K562 (cell line): ENCODE data around the gene C6orf163. TPM values are rescaled to one million over a fixed set of nuclear protein-coding genes. Genes with fewer than 3 reads are reported as not detected.
A peak's percentile ranks its signal among the peaks of the same experiment; 100 is the strongest.

ENCODE experiments used
- HDAC1 ChIP-seq, 2 experiments: fragments of 450-650 bp; IDR thresholded peaks; 2 replicates each; pipeline ENCODE4 v1.6.1; 2016 to 2017; ENCODE audit warnings: inconsistent platforms in 1 of 2, mild to moderate bottlenecking in 1 of 2, moderate library complexity in 1 of 2
- JUNB ChIP-seq: fragments of 450-650 bp; formaldehyde crosslinking; conservative IDR thresholded peaks from 2 replicates; pipeline ENCODE4 v1.4.0; 2020; ENCODE audit warnings: mild to moderate bottlenecking
- MBD2 ChIP-seq: sonication (generic); IDR thresholded peaks from 2 replicates; pipeline ENCODE4 v1.6.1; 2016; ENCODE audit warnings: low read depth, borderline replicate concordance
- SOX6 ChIP-seq: fragments of 450-650 bp; IDR thresholded peaks from 2 replicates; pipeline ENCODE4 v1.6.1; 2014; ENCODE audit warnings: mild to moderate bottlenecking
- TBP ChIP-seq: optimal IDR thresholded peaks from 2 replicates; pipeline ENCODE3; 2011; ENCODE audit warnings: low read depth, low read length, improper control_type of control experiment
- YY1 ChIP-seq, 3 experiments: IDR thresholded peaks; 2 replicates each; pipeline ENCODE4 v1.6.1; 2011; ENCODE audit warnings: low read length in 2 of 3, mild to moderate bottlenecking in 2 of 3, moderate library complexity in 2 of 3, borderline replicate concordance in 1 of 3, control low read depth in 1 of 3, low read depth in 1 of 3; ENCODE audit not compliant: insufficient read depth in 3 of 3, insufficient replicate concordance in 2 of 3, control insufficient read depth in 1 of 3, insufficient read length in 1 of 3; ENCODE audit errors: extremely low read depth in 1 of 3
- ZC3H11A ChIP-seq: IDR thresholded peaks from 2 replicates; pipeline ENCODE4 v1.6.1; 2012; ENCODE audit warnings: low read depth, low read length, improper control_type of control experiment
- polyA plus RNA-seq, 8 experiments: library from polyadenylated mRNA; depleted of rRNA in 4 of 8; stranded (reverse) in 5 of 8; unstranded in 3 of 8; fragments of >200 nt; fragmentation: Nextera tagmentation in 2 of 8; fragmentation: Illumina TruSeq in 1 of 8; extraction: Ambion mirVana in 2 of 8; extraction: Trizol in 1 of 8; gene quantifications; 2 replicates each; pipeline versions ENCODE4 v1.2.1 to v1.2.3, GENCODE V29; 2011 to 2014; ENCODE audit warnings: inconsistent platforms in 1 of 8, missing spikeins in 1 of 8
- total RNA-seq, 7 experiments: library from RNA; depleted of rRNA in 6 of 7; stranded (reverse); fragments of >200 nt in 6 of 7; fragmentation: Illumina TruSeq in 2 of 7; extraction: Trizol in 2 of 7; gene quantifications; 2 replicates each; pipeline versions ENCODE4 v1.2.1 to v1.2.3, GENCODE V29; 2011 to 2021; ENCODE audit warnings: low replicate concordance in 1 of 7
- TF ChIP-seq, protein P1 (sequence below), 2 experiments: fragments of 450-650 bp; conservative IDR thresholded peaks; 2 replicates each; pipeline ENCODE4 v1.6.1; 2017; ENCODE audit warnings: mild to moderate bottlenecking in 2 of 2, moderate library complexity in 2 of 2
- TF ChIP-seq, protein P2 (sequence below): fragments of 450-650 bp; IDR thresholded peaks from 2 replicates; pipeline ENCODE4 v1.7.0; 2016; ENCODE audit warnings: borderline replicate concordance
- TF ChIP-seq, protein P3 (sequence below), 2 experiments: fragments of 450-650 bp; formaldehyde crosslinking in 1 of 2; IDR thresholded peaks; 2 replicates each; pipeline versions ENCODE4 v1.4.0 to v1.6.1; 2014 to 2020; ENCODE audit warnings: mild to moderate bottlenecking in 2 of 2, borderline replicate concordance in 1 of 2, low read depth in 1 of 2
- TF ChIP-seq, protein P4 (sequence below): fragments of 450-650 bp; formaldehyde crosslinking; IDR thresholded peaks from 2 replicates; pipeline ENCODE4 v1.4.0; 2022; ENCODE audit warnings: missing genetic modification characterization

The C6orf163 gene
- total and polyA plus RNA-seq, 9 of the 15 experiments (the other 6 are each of a cell fraction or from before 2014, with no cell fraction given), result 0.67 to 4.7 (median 1.5) TPM

DNA sequence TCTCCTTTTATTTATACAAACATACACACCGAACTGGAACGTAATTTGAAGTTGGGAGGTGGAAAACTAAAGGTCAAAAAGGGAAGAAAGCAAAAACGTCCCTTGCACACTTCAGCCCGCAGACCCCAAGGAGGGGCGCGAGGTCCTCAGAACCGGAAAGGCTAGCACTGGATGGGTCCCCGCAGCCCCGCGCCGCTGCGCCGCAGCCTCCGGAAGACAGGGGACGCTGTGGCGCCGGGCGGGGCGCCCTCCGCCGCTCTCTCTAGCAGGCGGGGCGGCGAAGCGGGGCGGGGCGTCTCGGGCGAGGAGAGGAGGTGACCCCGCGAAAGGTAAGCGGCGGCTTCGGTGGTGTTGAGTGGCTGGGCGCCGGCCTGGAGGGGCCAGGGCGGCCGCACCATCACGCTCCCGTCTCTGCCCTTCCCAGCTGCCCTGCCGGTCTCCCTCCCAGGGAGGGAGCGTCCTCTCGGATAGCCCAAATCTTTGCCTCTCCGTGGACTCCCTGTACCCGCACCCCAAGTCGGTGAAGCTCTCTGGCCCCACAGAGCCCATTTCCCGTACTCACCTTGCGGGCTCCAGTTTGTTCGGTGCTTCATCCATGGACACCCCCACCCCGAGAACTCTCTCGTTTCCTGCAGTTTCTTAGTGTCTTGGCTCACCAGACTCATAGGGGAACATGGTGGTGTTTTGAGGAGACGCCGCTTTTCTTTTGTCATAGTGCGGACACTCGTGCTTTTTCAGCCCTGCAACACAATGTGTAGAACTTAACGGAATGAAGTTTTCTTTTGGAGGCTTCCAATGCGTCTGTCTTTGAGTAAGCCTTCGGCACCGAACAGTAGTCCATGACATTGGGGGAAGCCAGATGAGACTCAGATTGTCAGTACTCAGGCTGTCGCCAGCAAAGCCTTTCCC, 22.1 kb upstream of the C6orf163 start, which contains the start of gene SMIM8 (continued):
- TF ChIP-seq YY1 (IDR thresholded peaks at IDR 0.05; ENCODE audit: borderline replicate concordance in 1 of 3, control insufficient read depth in 1 of 3, extremely low read depth in 1 of 3, insufficient read depth in 3 of 3, insufficient read length in 1 of 3, insufficient replicate concordance in 2 of 3, low read depth in 1 of 3, low read length in 2 of 3) (peak in 2 of 3 experiments; percentile 66 to 77), TBP (peak; percentile 63), ZC3H11A (0 out of 2 replicates have a peak, but pooled peaks have one; percentile 55), MBD2 (peak; percentile 67; the same call in 1 of the 2 replicates), HDAC1 (IDR thresholded peaks at IDR 0.05) (peak; percentile 7 to 42; a peak in 2 of 4 replicates), JUNB (no peak), SOX6 (peak; percentile 36; the same call in 1 of the 2 replicates)
- TF ChIP-seq, protein P1, sequence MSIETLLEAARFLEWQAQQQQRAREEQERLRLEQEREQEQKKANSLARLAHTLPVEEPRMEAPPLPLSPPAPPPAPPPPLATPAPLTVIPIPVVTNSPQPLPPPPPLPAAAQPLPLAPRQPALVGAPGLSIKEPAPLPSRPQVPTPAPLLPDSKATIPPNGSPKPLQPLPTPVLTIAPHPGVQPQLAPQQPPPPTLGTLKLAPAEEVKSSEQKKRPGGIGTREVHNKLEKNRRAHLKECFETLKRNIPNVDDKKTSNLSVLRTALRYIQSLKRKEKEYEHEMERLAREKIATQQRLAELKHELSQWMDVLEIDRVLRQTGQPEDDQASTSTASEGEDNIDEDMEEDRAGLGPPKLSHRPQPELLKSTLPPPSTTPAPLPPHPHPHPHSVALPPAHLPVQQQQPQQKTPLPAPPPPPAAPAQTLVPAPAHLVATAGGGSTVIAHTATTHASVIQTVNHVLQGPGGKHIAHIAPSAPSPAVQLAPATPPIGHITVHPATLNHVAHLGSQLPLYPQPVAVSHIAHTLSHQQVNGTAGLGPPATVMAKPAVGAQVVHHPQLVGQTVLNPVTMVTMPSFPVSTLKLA (conservative IDR thresholded peaks at IDR 0.05), result peak in 1 of 2 experiments; percentile 41; a peak in 1 of 4 replicates
- TF ChIP-seq, protein P2, sequence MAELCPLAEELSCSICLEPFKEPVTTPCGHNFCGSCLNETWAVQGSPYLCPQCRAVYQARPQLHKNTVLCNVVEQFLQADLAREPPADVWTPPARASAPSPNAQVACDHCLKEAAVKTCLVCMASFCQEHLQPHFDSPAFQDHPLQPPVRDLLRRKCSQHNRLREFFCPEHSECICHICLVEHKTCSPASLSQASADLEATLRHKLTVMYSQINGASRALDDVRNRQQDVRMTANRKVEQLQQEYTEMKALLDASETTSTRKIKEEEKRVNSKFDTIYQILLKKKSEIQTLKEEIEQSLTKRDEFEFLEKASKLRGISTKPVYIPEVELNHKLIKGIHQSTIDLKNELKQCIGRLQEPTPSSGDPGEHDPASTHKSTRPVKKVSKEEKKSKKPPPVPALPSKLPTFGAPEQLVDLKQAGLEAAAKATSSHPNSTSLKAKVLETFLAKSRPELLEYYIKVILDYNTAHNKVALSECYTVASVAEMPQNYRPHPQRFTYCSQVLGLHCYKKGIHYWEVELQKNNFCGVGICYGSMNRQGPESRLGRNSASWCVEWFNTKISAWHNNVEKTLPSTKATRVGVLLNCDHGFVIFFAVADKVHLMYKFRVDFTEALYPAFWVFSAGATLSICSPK, result peak; percentile 34; the same call in 1 of the 2 replicates
- TF ChIP-seq, protein P3, sequence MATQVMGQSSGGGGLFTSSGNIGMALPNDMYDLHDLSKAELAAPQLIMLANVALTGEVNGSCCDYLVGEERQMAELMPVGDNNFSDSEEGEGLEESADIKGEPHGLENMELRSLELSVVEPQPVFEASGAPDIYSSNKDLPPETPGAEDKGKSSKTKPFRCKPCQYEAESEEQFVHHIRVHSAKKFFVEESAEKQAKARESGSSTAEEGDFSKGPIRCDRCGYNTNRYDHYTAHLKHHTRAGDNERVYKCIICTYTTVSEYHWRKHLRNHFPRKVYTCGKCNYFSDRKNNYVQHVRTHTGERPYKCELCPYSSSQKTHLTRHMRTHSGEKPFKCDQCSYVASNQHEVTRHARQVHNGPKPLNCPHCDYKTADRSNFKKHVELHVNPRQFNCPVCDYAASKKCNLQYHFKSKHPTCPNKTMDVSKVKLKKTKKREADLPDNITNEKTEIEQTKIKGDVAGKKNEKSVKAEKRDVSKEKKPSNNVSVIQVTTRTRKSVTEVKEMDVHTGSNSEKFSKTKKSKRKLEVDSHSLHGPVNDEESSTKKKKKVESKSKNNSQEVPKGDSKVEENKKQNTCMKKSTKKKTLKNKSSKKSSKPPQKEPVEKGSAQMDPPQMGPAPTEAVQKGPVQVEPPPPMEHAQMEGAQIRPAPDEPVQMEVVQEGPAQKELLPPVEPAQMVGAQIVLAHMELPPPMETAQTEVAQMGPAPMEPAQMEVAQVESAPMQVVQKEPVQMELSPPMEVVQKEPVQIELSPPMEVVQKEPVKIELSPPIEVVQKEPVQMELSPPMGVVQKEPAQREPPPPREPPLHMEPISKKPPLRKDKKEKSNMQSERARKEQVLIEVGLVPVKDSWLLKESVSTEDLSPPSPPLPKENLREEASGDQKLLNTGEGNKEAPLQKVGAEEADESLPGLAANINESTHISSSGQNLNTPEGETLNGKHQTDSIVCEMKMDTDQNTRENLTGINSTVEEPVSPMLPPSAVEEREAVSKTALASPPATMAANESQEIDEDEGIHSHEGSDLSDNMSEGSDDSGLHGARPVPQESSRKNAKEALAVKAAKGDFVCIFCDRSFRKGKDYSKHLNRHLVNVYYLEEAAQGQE (IDR thresholded peaks at IDR 0.05; ENCODE audit: borderline replicate concordance), result peak; percentile 11; the same call in 1 of the 2 replicates
- TF ChIP-seq, protein P3 (CRISPR knock-in tag; IDR thresholded peaks at IDR 0.05; ENCODE audit: low read depth), result 0 out of 2 replicates have a peak, but pooled peaks have one; percentile 32
- TF ChIP-seq, protein P4, sequence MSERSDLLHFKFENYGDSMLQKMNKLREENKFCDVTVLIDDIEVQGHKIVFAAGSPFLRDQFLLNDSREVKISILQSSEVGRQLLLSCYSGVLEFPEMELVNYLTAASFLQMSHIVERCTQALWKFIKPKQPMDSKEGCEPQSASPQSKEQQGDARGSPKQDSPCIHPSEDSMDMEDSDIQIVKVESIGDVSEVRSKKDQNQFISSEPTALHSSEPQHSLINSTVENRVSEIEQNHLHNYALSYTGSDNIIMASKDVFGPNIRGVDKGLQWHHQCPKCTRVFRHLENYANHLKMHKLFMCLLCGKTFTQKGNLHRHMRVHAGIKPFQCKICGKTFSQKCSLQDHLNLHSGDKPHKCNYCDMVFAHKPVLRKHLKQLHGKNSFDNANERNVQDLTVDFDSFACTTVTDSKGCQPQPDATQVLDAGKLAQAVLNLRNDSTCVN, result no peak
